PC-9 (cell line): ENCODE data around the gene DYNC1H1.

Source experiments
- CTCF ChIP-seq: fragments of 200-600 bp; sonication (generic); conservative IDR thresholded peaks from 2 replicates; pipeline ENCODE4 v1.6.1; 2017; ENCODE audit warnings: mixed run types, antibody characterized with exemption, mild to moderate bottlenecking, moderate library complexity
- EZH2 ChIP-seq: fragments of 200-600 bp; sonication (generic); IDR thresholded peaks from 2 replicates; pipeline ENCODE4 v1.8.0; 2017; ENCODE audit warnings: antibody characterized with exemption, low read depth

GRCh38 chr14:101927859-101928258, 36.5 kb upstream of the DYNC1H1 start:
- TF ChIP-seq CTCF (no peak), EZH2 (no peak)
